Measurements from ENCODE around the gene B4GALT4.

B4GALT4 gene

DNA sequence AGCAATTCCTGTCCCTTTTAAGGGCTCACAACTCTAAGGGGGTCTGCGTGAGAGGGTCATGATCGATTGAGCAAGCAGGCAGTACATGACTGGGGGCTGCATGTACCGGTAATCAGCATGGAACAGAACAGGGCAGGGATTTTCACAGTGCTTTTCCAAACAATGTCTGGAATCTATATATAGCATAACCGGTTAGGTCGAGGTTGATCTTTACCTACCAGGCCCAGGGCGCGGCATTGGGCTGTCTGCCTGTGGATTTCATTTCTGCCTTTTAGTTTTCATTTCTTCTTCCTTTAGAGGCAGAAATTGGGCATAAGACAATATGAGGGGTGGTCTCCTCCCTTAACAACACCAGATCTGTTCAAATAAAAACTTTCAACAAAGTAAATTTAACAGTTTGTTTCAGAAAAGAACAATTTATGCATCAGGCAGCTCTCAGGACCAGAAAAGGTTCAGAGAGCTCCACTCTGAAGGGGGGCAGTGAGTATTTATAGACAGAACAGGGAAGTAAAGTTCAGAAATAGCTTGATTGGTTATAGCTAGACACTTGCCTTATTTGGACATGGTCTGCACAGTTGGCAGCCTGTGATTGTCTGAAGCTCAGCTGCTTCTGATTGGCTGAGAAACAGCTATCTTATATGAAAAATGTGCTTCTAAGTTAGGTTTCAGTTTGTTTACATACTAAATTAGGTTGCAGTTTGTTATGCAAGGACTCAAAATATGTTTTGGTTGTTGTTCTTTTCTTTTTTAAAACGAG is 17.2 kb upstream of the B4GALT4 start:
- TF ChIP-seq FOXP2 (optimal IDR thresholded peaks at IDR 0.05; ENCODE audit: borderline replicate concordance, extremely low read depth, extremely low read length, insufficient read depth) (no peak), TAF1 (IDR thresholded peaks at IDR 0.05; ENCODE audit: borderline replicate concordance, insufficient read depth, low read length) (no peak), SIN3A (IDR thresholded peaks at IDR 0.05; ENCODE audit: borderline replicate concordance, insufficient read depth, low read length) (no peak), POLR2AphosphoS5 (IDR thresholded peaks at IDR 0.05; ENCODE audit: low read depth, low read length) (no peak)

DNA sequence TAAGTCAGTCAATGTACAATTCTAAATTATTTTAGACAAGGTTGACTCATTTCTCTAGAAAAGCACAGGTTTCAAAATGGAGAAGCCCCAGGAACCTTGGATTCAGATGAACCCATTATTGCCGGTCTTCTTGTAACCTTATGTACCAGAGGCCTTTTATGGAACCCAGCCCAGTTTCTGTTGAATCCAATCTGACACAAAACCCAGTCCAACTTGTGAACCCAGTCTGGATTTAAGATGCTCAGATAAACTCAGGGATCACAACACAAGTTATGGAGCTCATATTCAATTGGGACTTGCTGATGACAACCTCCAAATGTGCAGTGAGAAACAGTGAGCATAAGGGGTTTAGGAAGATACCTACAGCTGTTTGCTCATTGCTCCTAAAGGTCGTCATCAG is 16.4 kb upstream of the B4GALT4 start:
- TF ChIP-seq TAF1 (IDR thresholded peaks at IDR 0.05; ENCODE audit: borderline replicate concordance, insufficient read depth, low read length) (no peak), POLR2AphosphoS5 (IDR thresholded peaks at IDR 0.05; ENCODE audit: low read depth, low read length) (no peak), SIN3A (IDR thresholded peaks at IDR 0.05; ENCODE audit: borderline replicate concordance, insufficient read depth, low read length) (no peak), FOXP2 (optimal IDR thresholded peaks at IDR 0.05; ENCODE audit: borderline replicate concordance, extremely low read depth, extremely low read length, insufficient read depth) (no peak)
- TF ChIP-seq, protein P1, sequence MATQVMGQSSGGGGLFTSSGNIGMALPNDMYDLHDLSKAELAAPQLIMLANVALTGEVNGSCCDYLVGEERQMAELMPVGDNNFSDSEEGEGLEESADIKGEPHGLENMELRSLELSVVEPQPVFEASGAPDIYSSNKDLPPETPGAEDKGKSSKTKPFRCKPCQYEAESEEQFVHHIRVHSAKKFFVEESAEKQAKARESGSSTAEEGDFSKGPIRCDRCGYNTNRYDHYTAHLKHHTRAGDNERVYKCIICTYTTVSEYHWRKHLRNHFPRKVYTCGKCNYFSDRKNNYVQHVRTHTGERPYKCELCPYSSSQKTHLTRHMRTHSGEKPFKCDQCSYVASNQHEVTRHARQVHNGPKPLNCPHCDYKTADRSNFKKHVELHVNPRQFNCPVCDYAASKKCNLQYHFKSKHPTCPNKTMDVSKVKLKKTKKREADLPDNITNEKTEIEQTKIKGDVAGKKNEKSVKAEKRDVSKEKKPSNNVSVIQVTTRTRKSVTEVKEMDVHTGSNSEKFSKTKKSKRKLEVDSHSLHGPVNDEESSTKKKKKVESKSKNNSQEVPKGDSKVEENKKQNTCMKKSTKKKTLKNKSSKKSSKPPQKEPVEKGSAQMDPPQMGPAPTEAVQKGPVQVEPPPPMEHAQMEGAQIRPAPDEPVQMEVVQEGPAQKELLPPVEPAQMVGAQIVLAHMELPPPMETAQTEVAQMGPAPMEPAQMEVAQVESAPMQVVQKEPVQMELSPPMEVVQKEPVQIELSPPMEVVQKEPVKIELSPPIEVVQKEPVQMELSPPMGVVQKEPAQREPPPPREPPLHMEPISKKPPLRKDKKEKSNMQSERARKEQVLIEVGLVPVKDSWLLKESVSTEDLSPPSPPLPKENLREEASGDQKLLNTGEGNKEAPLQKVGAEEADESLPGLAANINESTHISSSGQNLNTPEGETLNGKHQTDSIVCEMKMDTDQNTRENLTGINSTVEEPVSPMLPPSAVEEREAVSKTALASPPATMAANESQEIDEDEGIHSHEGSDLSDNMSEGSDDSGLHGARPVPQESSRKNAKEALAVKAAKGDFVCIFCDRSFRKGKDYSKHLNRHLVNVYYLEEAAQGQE (IDR thresholded peaks at IDR 0.05; ENCODE audit: insufficient read depth in 1 of 2, low read depth in 2 of 2, low read length in 2 of 2) = no peak

DNA sequence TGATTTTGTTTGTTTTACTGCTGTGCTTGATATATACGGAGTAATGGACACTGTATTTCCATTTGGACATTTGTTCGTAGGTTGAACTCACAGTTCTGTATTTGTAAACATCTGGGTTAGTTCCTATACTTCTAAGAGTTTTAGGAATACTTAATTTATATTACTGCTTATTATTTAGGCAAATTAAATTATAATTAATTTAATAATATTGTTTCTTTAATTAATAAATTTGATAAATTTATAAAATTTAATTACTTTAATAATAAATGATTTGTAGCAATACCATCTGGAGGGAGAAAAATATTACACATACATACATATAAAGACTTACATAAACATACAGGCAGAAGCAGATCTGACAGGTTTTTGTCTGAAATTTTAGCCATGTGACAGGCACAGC is 14.5 kb upstream of the B4GALT4 start:
- TF ChIP-seq, protein P1 (IDR thresholded peaks at IDR 0.05; ENCODE audit: insufficient read depth in 1 of 2, low read depth in 2 of 2, low read length in 2 of 2) = no peak
- TF ChIP-seq TAF1 (IDR thresholded peaks at IDR 0.05; ENCODE audit: borderline replicate concordance, insufficient read depth, low read length) = no peak
- no peak for TF ChIP-seq SIN3A (IDR thresholded peaks at IDR 0.05; ENCODE audit: borderline replicate concordance, insufficient read depth, low read length)
- no peak for TF ChIP-seq POLR2AphosphoS5 (IDR thresholded peaks at IDR 0.05; ENCODE audit: low read depth, low read length)
- TF ChIP-seq FOXP2 (optimal IDR thresholded peaks at IDR 0.05; ENCODE audit: borderline replicate concordance, extremely low read depth, extremely low read length, insufficient read depth) = no peak

DNA sequence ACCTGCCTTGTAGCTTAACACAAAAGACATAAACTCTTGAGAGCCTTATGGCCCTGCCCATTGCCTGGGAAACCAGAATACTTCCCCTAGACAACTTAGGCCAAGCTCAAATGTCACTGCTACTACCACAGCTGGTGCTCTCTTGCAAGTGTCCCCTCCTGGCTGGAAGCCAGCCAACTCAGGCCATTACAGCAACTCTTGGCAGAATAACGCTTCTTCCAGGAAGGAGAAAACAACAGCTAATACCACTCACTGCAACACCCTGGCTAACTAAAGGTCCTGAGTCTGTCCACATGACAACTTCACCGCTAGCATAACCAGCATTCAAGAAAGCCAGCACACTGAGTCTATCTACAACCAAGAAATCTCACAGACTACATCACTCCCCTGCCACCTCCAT is 5.1 kb upstream of the B4GALT4 start:
- TF ChIP-seq TAF1 (IDR thresholded peaks at IDR 0.05; ENCODE audit: borderline replicate concordance, insufficient read depth, low read length) (no peak), FOXP2 (optimal IDR thresholded peaks at IDR 0.05; ENCODE audit: borderline replicate concordance, extremely low read depth, extremely low read length, insufficient read depth) (no peak), SIN3A (IDR thresholded peaks at IDR 0.05; ENCODE audit: borderline replicate concordance, insufficient read depth, low read length) (no peak), POLR2AphosphoS5 (IDR thresholded peaks at IDR 0.05; ENCODE audit: low read depth, low read length) (no peak)
- TF ChIP-seq, protein P1 (IDR thresholded peaks at IDR 0.05; ENCODE audit: insufficient read depth in 1 of 2, low read depth in 2 of 2, low read length in 2 of 2) = no peak

DNA sequence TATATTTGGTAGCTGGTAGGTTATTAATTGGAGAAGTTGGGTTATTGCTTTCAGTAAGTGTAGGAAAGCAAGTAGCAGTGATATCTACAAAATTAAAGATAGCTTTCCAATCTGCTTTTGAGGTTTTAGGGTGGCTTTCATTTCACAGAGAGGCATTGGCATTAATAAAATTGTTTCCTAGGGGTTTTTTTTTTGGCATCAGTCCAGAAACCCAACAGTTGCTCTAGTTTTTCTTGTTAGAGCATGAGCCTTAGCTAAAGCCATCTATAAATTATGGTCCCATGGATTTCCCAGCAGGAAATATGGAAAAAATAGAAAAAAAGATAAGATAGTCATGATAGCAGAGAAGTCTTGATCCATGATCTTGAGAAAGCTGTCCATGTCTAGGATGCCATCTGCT is 3.0 kb upstream of the B4GALT4 start:
- TF ChIP-seq POLR2AphosphoS5 (IDR thresholded peaks at IDR 0.05; ENCODE audit: low read depth, low read length) (no peak), SIN3A (IDR thresholded peaks at IDR 0.05; ENCODE audit: borderline replicate concordance, insufficient read depth, low read length) (no peak), TAF1 (IDR thresholded peaks at IDR 0.05; ENCODE audit: borderline replicate concordance, insufficient read depth, low read length) (no peak), FOXP2 (optimal IDR thresholded peaks at IDR 0.05; ENCODE audit: borderline replicate concordance, extremely low read depth, extremely low read length, insufficient read depth) (no peak)
- TF ChIP-seq, protein P1 (IDR thresholded peaks at IDR 0.05; ENCODE audit: insufficient read depth in 1 of 2, low read depth in 2 of 2, low read length in 2 of 2) = no peak

All from PFSK-1 (cell line).